HG03135 (cell line): Measurements from ENCODE around the gene FHL5.
"Not testable (repeated sequence)": the region's sequence is repeated elsewhere in the genome, so short reads cannot be mapped to it uniquely, and the experiment has no call there.

ENCODE experiments used
- ATAC-seq: cut with Tn5 transposase; IDR thresholded peaks from one replicate; pipeline ENCODE4 v1.9.1; 2021; ENCODE audit warnings: mild to moderate bottlenecking, moderate library complexity; ENCODE audit not compliant: unreplicated experiment

FHL5 gene, protein sequence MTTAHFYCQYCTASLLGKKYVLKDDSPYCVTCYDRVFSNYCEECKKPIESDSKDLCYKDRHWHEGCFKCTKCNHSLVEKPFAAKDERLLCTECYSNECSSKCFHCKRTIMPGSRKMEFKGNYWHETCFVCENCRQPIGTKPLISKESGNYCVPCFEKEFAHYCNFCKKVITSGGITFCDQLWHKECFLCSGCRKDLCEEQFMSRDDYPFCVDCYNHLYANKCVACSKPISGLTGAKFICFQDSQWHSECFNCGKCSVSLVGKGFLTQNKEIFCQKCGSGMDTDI

GRCh38 chr6:96562886-96563285, at the start of gene FHL5:
FHL5 (plus strand) TSS chr6:96563128; CDS start chr6:96603614, 40,486 bp downstream.
- ATAC-seq = no peak

GRCh38 chr6:96520171-96521115, 42.5 kb upstream of the FHL5 start:
- ATAC-seq = no peak

GRCh38 chr6:96521306-96521643, 41.7 kb upstream of the FHL5 start:
- no peak for ATAC-seq

GRCh38 chr6:96521644-96522464, 41.1 kb upstream of the FHL5 start, which contains the start of gene UFL1:
UFL1 (plus strand) TSS chr6:96521806; CDS start chr6:96521874, 68 bp downstream.
- peak; percentile 98 for ATAC-seq

- peak; percentile 21 for ATAC-seq
These were observed 40.4 kb upstream of the FHL5 start for GRCh38 chr6:96522465-96523009.

- ATAC-seq = no peak
These were observed 34.7 kb upstream of the FHL5 start for GRCh38 chr6:96528193-96528592.

- ATAC-seq = no peak
These were observed 30.5 kb upstream of the FHL5 start for GRCh38 chr6:96532399-96532798.

GRCh38 chr6:96537726-96538125, 25.2 kb upstream of the FHL5 start:
- no peak for ATAC-seq

- ATAC-seq = peak; percentile 67
These were observed 20.2 kb upstream of the FHL5 start for GRCh38 chr6:96542702-96543101.

GRCh38 chr6:96545882-96546281, 17.0 kb upstream of the FHL5 start:
- no peak for ATAC-seq

DNA sequence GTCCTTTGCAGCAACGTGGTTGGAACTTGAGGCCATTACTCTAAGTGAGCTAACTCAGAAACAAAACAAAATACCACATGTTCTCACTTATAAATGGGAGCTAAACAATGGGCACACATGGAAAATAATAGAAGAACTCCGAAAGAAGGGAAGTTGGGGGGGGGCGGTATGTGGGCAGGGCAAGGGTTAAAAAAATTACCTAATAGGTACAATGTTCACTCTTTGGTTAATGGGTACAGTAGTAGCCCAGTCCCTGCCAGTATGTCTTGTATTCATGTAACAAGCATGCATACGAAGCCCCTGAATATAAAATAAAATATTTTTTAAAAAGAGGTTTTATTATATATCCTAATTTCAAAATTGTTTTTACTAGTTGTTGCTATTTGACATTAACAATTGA, 15.3 kb upstream of the FHL5 start:
- no peak for ATAC-seq

DNA sequence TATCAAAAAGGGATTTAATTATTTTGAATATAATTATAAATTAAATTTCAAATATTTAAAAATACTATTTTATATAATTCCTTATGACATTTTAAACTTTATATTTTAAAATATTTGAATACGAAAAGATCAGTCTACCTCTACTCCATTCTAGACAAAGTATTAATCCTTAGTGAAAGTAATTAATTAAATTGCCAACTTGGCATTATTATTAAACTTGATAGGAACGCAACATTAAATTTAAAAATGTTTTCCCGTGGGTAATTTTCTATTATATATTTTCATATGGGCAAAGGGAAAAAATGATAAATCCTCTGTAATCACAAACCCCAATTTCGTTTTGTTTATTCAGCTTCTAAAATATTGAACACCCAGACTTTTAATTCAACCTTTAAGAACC, 8.4 kb upstream of the FHL5 start:
- no peak for ATAC-seq

GRCh38 chr6:96559740-96560139, 3.2 kb upstream of the FHL5 start:
- ATAC-seq = not testable (repeated sequence)

DNA sequence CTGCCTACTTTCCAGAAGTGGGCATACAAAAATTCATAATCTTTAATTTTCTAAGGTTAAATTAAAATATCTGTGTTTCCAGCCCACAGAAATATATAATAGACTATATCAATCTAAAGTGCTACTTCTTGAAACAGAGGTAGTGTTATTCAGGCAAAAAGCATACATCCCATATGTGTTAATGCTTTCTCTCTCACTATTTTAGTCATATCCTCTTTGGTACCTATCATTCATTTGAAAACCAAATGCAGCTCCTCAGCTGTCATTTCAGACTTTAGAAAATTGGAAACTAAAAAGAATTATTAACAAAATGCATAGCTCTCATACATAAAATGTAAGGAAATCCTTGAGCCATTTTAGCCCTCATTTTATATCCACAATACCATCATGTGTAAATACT, 925 bp downstream of the FHL5 start:
- ATAC-seq = peak; percentile 68

DNA sequence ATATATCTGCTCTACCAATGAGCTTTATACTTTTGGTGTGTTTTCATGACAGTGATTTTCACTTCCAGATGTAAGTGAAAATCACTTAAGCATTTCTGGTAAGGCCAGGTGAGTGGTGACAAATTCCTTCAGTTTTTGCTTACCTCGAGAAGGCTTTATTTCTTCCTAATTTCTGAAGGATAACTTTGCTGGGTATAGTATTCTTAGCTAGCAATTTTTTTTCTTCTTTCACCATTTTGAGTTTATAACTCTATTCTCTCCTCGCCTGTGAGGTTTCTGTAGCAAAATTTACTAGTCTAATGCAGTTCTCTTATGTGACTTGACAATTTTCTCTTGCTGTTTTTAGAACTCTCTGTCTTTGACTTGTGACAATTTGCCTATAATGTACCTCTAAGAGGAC, 7.1 kb downstream of the FHL5 start:
- ATAC-seq = no peak

DNA sequence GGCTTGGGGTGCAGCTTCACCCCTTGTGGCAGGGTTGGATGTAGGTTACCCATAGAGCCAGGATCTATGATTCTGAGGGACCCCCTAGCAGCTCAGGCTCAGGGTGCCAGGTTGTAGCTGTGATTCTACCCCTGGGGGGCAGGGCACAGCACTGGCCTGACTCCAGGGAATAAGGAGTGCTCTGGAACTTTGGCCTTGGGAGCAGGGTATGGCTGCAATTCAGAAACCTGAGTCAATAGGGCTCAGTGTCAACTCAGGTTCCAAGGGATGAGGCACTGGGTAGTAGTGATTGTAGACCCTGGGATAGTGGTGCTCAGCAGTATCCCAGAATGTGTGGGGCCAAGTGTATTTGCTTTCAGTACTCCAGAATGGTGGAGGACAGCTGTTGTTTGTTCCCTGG, 8.6 kb downstream of the FHL5 start:
- ATAC-seq = no peak

- no peak for ATAC-seq
These were observed 12.4 kb downstream of the FHL5 start for GRCh38 chr6:96575359-96575758.

DNA sequence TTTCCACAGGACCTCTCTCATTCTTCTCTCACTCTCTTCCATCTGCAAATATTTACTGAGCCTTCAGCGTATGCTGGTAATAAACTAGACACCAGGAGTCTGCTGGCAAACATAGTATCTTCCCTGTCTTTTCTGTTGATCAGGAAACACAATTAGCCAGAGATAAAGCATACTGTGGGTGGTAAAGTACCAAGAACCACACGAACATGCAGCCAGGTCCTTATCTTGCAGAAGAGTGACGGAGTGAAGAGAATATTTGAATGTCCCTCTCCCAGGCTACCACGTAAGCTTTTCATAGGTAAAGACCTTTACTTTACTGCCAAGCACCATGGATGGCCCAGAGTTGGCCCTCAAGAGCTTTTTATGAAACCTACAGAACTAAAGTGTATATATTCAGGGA, 13.3 kb downstream of the FHL5 start:
- no peak for ATAC-seq

GRCh38 chr6:96582021-96582420, 19.1 kb downstream of the FHL5 start:
- ATAC-seq = no peak

GRCh38 chr6:96582436-96582835, 19.5 kb downstream of the FHL5 start:
- no peak for ATAC-seq

- no peak for ATAC-seq
These were observed 41.5 kb downstream of the FHL5 start for GRCh38 chr6:96604420-96604819.
